RPMI8226 (cell line): Measurements from ENCODE around the gene MED15.
"Not testable (repeated sequence)": the region's sequence is repeated elsewhere in the genome, so short reads cannot be mapped to it uniquely, and the experiment has no call there.

ENCODE experiments used
- DNase-seq: peaks from one replicate; pipeline ENCODE4 v3.0.0-alpha.2; 2015

Gene MED15

GRCh38 chr22:20484948-20485683, 22.3 kb upstream of the MED15 start:
- DNase-seq: no peak

- DNase-seq: no peak
These were observed 21.2 kb upstream of the MED15 start for GRCh38 chr22:20486229-20486628.

GRCh38 chr22:20487715-20488114, 19.7 kb upstream of the MED15 start:
- no peak for DNase-seq

GRCh38 chr22:20488946-20489345, 18.5 kb upstream of the MED15 start:
- no peak for DNase-seq

- DNase-seq: no peak
These were observed 17.0 kb upstream of the MED15 start for GRCh38 chr22:20490183-20490940.

GRCh38 chr22:20490941-20491307, 16.5 kb upstream of the MED15 start:
- no peak for DNase-seq

GRCh38 chr22:20491346-20491745, 16.1 kb upstream of the MED15 start:
- DNase-seq: no peak

GRCh38 chr22:20494978-20495860, 12.2 kb upstream of the MED15 start, which contains the start of gene KLHL22:
Gene KLHL22 (minus strand): TSS chr22:20495795. CDS start chr22:20489211, 6,584 bp downstream.
- peak; percentile 7 for DNase-seq

GRCh38 chr22:20495861-20496681, 11.3 kb upstream of the MED15 start:
- DNase-seq: peak; percentile 76

GRCh38 chr22:20497426-20497825, 10.0 kb upstream of the MED15 start:
- no peak for DNase-seq

GRCh38 chr22:20498913-20499312, 8.5 kb upstream of the MED15 start:
- DNase-seq: no peak

- no peak for DNase-seq
These were observed 7.6 kb upstream of the MED15 start for GRCh38 chr22:20499769-20500168.

GRCh38 chr22:20503816-20504215, 3.6 kb upstream of the MED15 start:
- DNase-seq: no peak

GRCh38 chr22:20504293-20504922, 3.0 kb upstream of the MED15 start:
- not testable (repeated sequence) for DNase-seq

GRCh38 chr22:20506543-20507252, 712 bp upstream of the MED15 start:
- DNase-seq: no peak

GRCh38 chr22:20508067-20508755, 801 bp downstream of the MED15 start:
- not testable (repeated sequence) for DNase-seq

GRCh38 chr22:20508815-20509271, 1.4 kb downstream of the MED15 start:
- no peak for DNase-seq

GRCh38 chr22:20509344-20510047, 2.1 kb downstream of the MED15 start:
- peak; percentile 59 for DNase-seq

GRCh38 chr22:20510811-20511577, 3.6 kb downstream of the MED15 start:
- no peak for DNase-seq
